ENCODE data around the gene PIK3R1. TPM values are rescaled to one million over a fixed set of nuclear protein-coding genes. Genes with fewer than 3 reads are reported as not detected.

The PIK3R1 gene
- total and polyA plus RNA-seq, 7 donors: 29.7 to 155 (median 102) TPM

DNA sequence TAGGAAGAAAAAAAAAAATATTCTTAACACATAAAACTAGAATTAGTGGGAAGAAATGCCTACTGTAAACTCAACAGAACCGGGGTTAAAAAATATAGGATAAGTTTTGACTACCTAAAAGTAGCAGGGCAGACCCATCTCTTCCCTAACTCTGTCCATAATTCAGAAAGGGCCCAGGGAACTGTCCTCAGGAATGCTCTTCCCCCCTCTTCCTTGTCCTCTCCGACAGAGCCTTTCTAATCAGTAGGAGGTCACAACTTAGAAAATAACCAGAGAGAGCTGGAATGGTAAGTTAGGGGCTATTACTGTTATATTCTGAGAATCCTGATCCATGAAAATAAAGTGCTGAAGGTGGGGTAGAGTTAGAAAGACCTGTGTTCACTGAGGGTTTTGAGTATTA, 22.2 kb downstream of the PIK3R1 start:
- no peak for TF ChIP-seq CTCF (IDR thresholded peaks at IDR 0.05)
- ATAC-seq (no peak), DNase-seq (no peak)
- Histone ChIP-seq H3K27me3 (ENCODE audit: insufficient read depth in 3 of 3, low read length in 2 of 3) (no peaks in the 10 kb centered on the region), H3K4me3 (no peak overlapping the region), H3K27ac (no peak overlapping the region), H3K4me1 (peaks cover 78% of the 10 kb centered on the region), H3K36me3 (ENCODE audit: insufficient read depth in 1 of 2, low read depth in 1 of 2) (peaks cover 2 to 6% of the 10 kb centered on the region in 2 donors), H3K9me3 (no peaks in the 10 kb centered on the region)
- 66 to 74% (median 69%) methylated on average over 2 of the region's 2 CpGs for WGBS, 3 donors
- intact Hi-C loops (cut with DNase I): no loop called here

DNA sequence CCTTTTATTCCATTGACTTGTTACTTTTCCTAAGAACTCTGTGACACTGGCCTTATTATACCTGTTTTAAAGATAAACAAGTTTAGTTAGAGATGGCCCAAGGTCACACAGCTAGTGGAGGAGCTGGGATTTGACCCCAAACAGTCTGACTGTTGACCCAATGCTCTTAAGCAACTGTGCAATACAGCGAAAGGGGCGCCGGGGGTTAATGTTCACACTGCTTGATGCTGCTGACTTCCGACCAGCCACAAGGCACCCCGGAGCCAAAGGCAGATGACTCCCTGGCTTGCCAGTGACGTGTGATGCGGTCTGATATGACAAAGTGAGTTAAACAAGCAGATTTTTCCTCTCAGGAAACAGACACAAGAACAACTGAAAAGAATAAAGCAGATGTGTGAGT, 23.9 kb downstream of the PIK3R1 start:
- Histone ChIP-seq H3K4me3 (peak overlapping the region; percentile 24), H3K36me3 (ENCODE audit: insufficient read depth in 1 of 2, low read depth in 1 of 2) (peaks cover 0 to 2% of the 10 kb centered on the region in 2 donors), H3K9me3 (no peaks in the 10 kb centered on the region), H3K4me1 (peaks cover 68% of the 10 kb centered on the region), H3K27ac (peak overlapping the region; percentile 53), H3K27me3 (ENCODE audit: insufficient read depth in 3 of 3, low read length in 2 of 3) (no peaks in the 10 kb centered on the region)
- peak; percentile 73 to 83 for DNase-seq
- ATAC-seq: peak; percentile 78 to 86 (median 84)
- 8 to 26% (median 16%) methylated on average over 7 of the region's 7 CpGs for WGBS, 3 donors
- TF ChIP-seq CTCF (IDR thresholded peaks at IDR 0.05): no peak
- intact Hi-C loops (cut with DNase I): no loop called here

DNA sequence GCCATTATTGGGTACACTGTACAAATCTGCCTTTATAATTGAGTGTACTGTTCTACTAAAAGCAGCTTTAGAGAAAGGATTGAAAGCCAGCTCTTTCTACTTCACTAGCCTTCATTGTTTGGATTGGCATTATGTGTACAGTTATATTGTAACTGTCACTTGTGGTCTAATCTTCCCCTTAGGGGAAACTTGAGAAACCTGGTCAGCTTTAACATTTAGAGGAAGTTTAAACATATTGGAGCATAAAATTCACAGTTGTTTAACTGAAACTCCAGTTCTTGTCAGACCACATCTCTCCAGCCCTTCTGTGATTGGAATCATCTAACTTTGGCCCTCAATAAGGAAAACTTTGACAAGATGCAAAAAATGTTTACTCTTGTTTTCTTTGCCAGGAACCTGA, 24.6 kb downstream of the PIK3R1 start:
- no peaks in the 10 kb centered on the region for H3K27me3 ChIP-seq (ENCODE audit: insufficient read depth in 3 of 3, low read length in 2 of 3)
- peaks cover 63% of the 10 kb centered on the region for H3K4me1 ChIP-seq
- peaks cover 0 to 2% of the 10 kb centered on the region in 2 donors for H3K36me3 ChIP-seq (ENCODE audit: insufficient read depth in 1 of 2, low read depth in 1 of 2)
- no peak for DNase-seq
- H3K9me3 ChIP-seq: no peaks in the 10 kb centered on the region
- peak overlapping the region; percentile 53 for H3K27ac ChIP-seq
- TF ChIP-seq CTCF (IDR thresholded peaks at IDR 0.05): no peak
- no peak overlapping the region for H3K4me3 ChIP-seq
- no peak for ATAC-seq
- intact Hi-C loops (cut with DNase I): no loop called here

DNA sequence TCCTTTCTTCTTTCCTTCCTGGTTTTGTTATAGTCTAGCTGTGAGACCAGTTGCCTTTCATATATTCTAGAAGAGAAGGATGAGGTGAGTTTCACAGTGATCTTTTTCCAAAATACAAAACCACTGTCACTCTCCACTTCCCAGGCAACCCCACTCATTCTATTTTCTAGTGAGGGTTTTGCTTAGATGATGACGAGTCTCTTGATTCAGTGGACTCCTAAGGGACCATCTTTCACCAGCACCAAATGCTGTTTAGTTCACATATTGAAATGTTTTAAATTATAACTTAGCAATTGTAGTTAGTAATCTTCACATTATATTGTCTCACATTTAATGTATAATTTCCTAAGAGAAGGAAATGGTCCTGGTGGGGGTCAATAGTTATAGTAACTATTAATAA, 25.2 kb downstream of the PIK3R1 start:
- peaks cover 0 to 2% of the 10 kb centered on the region in 2 donors for H3K36me3 ChIP-seq (ENCODE audit: insufficient read depth in 1 of 2, low read depth in 1 of 2)
- H3K27ac ChIP-seq: peak overlapping the region; percentile 53
- DNase-seq (no peak), ATAC-seq (no peak)
- TF ChIP-seq CTCF (IDR thresholded peaks at IDR 0.05): no peak
- WGBS, 3 donors: 47 to 61% (median 55%) methylated on average over 1 of the region's 1 CpG
- H3K9me3 ChIP-seq: no peaks in the 10 kb centered on the region
- H3K4me1 ChIP-seq: peaks cover 63% of the 10 kb centered on the region
- intact Hi-C loops (cut with DNase I): no loop called here
- no peaks in the 10 kb centered on the region for H3K27me3 ChIP-seq (ENCODE audit: insufficient read depth in 3 of 3, low read length in 2 of 3)
- H3K4me3 ChIP-seq: no peak overlapping the region

- WGBS, 3 donors: 54 to 63% (median 62%) methylated on average over 5 of the region's 5 CpGs
- peak in 3 of 4 donors; percentile 2 to 56 (median 23) for ATAC-seq
- peak overlapping the region; percentile 58 for H3K27ac ChIP-seq
These were observed 27.2 kb downstream of the PIK3R1 start for GRCh38 chr5:68242743-68243142.

More at GRCh38 chr5:68242743-68243142, 27.2 kb downstream of the PIK3R1 start:
- Histone ChIP-seq H3K27me3 (ENCODE audit: insufficient read depth in 3 of 3, low read length in 2 of 3) (no peaks in the 10 kb centered on the region), H3K36me3 (ENCODE audit: insufficient read depth in 1 of 2, low read depth in 1 of 2) (peaks cover 0 to 2% of the 10 kb centered on the region in 2 donors), H3K4me3 (no peak overlapping the region), H3K9me3 (no peaks in the 10 kb centered on the region), H3K4me1 (peaks cover 54% of the 10 kb centered on the region)
- intact Hi-C loops (cut with DNase I): loop anchor here in 1 of 2 donors (2.0 kb wide), 1 partner anchor 26 kb away; no protein-coding TSS in a partner anchor
- DNase-seq: no peak
- no peak for TF ChIP-seq CTCF (IDR thresholded peaks at IDR 0.05)
